NCI-H748 treated with DMSO at 0.1 percent for 48 hours (cell line): ENCODE data around the gene HLA-DPB1.

ENCODE experiments used
- DNase-seq: peaks from one replicate; lab custom pipeline; 2025; lab: John Stamatoyannopoulos, UW

HLA-DPB1 gene

GRCh38 chr6:33103776-33104175 lies 28.0 kb downstream of the HLA-DPB1 start:
- no peak for DNase-seq

GRCh38 chr6:33104887-33105286 lies 29.1 kb downstream of the HLA-DPB1 start:
- no peak for DNase-seq

DNA sequence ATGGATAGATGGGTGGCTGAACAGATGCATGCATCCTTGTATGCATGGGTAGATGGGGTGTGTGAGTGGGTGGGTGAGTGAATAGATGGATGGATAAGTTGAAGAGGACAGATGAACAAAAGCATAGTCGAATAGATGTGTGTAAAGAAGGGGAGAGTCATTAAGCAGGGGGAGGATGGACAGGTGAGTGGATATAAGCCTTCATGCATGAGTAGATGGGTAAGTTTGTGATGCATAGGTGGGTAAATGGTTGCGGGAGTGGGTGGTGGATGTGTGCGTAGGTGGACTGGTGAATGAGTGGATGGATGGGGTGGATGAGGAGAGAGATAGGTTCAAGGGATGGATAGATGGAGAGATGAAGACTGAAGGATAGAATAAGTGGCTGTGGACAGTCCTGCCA lies 29.6 kb downstream of the HLA-DPB1 start:
- DNase-seq, result no peak

DNA sequence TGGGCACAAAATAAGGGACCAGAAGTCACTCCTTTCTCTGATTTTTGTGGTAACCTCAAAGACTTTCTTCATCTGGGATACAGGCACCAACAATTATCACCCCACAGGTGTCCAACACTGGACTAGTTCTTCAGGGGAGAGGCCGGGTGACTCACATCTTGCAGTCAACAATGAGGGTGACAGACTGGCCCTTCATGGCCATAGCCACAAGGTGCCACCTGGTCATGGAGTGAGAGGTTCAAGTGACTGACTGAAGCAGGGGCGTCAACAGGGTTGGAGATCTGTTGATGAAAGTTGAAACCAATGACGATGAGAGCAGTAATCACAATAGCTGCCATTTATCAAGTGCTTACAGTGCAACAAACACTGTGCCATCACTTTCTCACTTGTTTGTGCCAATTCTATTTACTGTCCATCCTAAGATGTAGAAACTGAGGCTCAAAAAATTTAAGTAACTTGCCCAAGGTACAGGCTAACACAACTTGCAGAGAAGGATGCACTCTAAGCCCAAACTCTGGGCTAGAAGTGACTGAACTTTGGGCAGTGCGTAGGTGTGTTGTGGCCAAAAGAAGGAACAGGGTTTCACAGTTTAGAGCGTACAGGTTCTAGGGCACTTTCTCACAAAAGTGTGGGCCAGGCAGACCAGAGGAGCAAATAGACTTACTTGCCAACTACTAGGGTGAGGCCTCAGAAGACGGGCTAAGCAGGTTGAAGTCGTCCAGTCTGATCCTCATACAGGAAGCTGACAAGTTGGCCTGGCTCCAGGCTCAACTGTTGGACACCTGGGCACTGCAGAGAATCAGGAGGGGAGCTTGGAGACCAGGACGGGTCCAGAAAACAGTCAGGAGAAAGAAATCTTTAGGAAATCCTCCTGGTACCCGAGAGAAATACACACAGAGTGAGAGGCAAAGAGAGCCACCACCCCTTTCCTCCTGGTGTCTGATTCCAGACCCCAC lies 30.4 kb downstream of the HLA-DPB1 start:
- DNase-seq, result no peak

DNA sequence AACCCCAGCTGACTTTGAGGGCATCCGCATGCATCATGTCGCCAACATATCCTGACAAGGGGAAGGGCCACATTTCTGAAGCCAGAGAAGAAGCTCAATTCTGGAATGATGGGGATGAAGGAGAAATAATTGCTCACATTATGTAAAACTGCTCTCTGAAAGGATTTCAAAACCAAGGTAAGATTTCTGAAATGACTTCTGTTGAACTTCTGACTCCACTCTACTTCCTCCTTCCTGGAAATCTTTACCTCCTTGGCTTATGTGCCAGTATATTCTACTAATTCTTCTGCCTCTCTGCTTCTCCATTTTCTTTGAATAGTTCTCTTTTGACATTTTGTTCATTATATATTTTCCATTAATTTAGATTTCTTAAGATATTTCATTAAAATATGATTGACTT lies 31.9 kb downstream of the HLA-DPB1 start:
- DNase-seq, result no peak

GRCh38 chr6:33108307-33108706 lies 32.5 kb downstream of the HLA-DPB1 start:
- no peak for DNase-seq

DNA sequence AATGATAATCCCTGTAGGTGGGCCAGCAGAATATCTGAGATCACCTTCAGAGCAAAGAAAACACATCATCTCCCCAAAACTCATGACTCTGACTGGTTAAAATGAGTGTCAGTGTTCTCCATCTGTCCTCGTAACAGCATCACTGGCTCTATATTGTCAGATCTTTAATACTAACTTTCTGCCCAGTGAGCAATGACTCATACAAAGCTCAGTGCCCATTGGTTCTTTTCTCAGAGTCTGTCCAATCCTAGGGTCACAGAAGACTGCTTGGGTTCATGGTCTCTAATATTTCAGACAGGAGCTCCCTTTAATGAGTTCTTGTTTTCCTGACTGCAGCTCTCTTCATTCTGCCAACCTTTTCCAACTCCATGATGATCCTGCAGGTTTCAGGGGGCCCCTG lies 36.4 kb downstream of the HLA-DPB1 start:
- no peak for DNase-seq

DNA sequence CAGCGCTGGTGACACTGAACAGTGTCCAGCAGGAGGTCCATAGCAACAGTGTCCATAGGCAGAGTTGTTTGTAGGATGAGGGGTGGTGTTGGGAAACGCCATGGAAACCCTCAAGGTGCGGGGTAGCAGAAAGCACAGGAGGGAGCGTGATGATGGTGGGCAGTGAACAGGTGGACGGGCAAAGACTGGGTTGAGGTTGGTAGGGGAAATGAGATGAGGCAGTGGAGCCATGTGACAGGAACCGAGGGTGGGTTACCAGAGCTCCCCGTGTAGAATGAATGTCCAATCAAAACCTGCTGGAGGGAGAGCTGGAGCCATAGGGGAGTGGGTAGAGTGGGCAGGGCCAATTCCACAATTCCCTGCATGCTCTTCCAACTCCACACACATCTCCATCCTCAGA lies 38.0 kb downstream of the HLA-DPB1 start:
- DNase-seq, result no peak

- DNase-seq, result no peak
Observed at GRCh38 chr6:33114406-33114805, 38.6 kb downstream of the HLA-DPB1 start.

DNA sequence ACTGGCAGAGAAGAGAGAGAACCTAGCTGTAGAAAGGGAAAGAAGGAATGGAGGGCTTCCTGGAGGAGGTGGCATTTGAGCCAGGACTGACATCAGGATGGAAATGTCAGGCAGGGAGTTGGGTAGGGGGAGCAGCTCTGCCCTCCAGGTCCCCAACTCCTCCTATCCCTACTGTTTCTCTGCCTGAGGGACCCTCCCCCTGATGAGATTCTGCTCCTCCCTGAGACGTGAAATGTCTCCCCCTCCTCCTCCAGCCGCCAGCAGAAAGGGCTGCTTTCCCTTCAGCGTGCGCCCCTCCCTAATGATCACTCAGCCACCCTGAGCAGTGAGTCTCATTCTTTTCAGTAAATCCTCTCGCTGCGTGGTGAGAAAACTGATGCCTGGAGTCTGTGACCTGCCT lies 40.6 kb downstream of the HLA-DPB1 start:
- DNase-seq, result no peak

- no peak for DNase-seq
Observed at GRCh38 chr6:33116841-33117711, 41.3 kb downstream of the HLA-DPB1 start.

GRCh38 chr6:33117811-33118277 lies 42.1 kb downstream of the HLA-DPB1 start:
- DNase-seq, result no peak

DNA sequence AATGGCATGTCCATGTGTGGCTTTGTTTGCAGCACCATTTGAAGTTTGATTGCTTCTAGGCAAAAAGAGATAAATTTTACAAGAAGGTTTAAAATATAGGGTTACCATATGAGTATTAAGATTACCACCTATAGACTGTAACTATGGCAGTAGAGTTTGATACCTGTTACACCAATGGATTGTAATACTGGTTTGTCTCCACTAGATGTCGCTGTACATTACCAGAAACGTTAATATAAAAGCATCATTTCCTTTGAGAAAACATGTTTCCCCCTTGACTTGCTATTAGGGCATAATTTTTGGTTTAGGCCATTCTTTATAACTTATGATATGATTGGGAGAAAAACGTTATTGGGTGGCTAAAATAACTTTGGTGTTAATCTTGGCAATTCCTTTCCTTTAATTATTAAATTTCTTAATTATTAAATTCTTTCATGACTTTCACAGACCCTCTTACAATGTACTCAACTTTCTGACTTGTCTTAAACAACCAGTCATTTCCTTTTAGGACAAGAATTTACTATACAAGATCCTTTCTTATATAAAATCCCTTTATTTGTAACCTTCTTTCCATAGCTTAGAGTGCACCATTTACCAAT lies 42.8 kb downstream of the HLA-DPB1 start:
- DNase-seq, result peak; percentile 77

DNA sequence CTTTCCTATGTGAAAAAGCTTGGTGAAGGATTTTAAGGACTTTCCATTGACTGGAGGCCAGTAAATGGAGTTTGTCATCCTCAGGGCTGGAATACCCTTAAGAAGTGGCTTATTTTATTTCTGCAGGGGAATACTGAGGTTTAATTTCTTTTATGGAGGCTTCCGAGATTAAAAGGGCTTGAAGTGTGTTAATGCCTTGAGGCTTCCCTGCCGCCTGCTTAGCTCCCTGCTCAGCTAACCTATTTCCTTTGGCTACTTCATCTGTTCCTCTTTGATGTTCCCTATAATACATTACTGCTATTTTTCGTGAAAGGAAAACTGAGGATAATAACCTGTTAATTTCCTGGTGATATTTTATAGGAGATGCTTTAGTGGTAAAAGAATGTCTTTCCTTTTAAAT lies 44.2 kb downstream of the HLA-DPB1 start:
- DNase-seq, result no peak

DNA sequence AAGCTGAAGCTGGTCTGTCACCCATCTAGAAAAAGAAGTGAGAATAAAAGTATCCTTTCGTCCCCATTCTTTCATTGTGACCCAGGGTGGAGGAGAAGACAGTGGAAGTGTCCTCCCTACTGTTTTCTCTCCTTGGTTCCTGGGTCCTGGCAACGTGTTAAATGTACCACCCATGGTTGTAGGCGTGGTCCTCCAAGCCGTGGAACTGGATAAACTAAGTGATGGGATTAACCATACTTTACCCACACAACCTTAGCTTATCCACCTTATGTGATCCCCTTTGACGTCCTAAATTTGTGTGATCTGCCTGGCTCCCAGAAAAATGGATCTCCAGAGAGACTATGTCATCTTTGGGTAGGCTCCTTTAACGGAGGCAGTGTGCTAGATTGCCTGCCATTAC lies 47.4 kb downstream of the HLA-DPB1 start:
- no peak for DNase-seq

DNA sequence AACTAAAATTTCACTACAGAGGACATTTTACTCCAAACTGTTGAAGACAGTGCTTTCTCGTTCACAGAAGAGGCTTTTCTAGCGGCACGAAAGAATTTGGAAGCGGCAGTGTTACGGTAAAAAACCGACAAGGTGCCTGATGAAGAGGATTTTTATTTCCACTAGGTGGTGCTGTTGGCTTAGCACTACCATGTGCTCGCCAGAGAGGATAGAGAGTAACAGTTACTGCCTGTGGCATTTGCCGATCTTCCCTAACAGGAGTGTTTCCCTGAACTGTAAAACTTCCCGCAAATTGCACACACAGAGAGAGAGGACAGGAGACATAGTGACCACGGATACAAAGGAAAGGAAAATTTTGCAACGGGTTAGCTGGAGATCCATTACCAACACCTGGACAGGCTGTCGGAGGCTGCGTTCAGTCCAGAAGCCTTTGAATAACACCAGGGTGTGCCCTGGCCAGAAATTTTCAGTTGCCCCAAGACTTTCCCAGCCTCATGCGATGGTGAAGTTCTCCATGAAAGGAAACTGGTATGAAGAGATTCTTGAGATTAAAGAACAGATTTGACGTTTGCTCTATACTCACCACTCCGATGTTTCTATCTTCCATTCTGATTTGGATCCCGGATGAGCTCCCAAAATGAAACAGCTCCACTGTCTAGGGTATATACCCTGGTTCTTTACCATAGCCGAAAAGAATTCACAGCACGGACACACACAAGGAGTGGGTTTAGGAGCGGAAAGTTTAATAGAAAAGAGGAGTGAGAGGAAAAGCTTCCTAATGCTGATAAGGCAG lies 48.1 kb downstream of the HLA-DPB1 start:
- DNase-seq, result peak; percentile 79

GRCh38 chr6:33124525-33124901 lies 48.7 kb downstream of the HLA-DPB1 start:
- DNase-seq, result no peak

DNA sequence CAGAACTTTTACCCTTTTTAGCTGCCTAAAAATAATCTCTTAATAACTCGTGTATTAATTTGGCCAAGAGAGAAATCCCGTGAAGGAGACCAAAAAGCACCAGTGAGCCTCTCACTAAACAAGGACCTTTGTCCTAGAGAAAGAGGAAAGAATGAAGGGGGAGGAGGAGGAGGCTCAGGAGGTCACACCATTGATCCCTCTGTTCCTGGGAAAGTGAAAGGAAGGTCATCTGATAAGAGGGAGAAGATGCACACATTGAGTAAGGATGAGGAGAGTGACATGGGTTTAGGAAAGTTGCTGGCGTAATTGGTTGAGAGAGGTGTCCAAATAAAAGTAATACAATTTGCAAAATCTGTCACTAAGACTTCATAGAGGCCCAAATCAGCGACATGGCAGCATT lies 49.2 kb downstream of the HLA-DPB1 start:
- DNase-seq, result no peak

GRCh38 chr6:33126101-33126714 lies 50.4 kb downstream of the HLA-DPB1 start:
- DNase-seq, result peak; percentile 34

DNA sequence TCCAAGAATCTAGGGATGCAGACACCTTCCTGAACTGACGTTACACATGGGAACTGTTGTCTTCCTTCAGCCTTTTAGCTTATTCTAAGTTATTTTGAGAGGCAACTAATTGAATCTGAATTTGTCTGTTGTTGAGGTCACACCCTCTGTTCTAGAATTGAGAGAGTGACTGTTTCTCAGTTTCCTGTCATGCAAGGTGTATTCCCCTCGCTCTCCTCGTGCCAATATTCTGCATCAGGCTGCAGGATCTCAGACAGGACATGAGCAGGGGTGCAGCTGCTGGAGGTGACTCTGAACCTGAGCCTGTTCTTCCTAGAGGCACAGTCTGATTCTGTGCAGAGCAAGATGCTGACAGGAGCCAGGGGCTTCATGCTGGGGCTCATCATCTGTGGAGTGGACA lies 52.5 kb downstream of the HLA-DPB1 start:
- no peak for DNase-seq

DNA sequence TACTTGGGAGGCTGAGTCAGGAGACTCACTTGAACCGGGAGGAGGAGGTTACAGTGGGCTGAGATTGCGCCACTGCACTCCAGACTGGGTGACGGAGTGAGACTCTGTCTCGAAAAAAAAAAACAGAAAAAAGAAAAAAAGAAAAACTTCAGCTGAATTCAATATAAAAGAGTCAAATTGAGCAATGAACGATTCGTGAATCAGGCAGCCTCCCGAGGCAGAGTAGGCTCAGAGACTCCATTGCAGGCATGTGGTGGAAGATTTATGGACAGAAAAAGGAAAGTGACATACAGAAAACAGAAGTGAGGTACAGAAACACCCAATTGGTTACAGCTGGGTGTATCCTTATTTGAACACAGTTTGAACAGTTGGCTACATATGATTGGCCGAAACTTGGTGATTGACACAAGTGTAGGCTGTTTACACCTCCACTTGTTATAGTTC lies 56.3 kb downstream of the HLA-DPB1 start:
- DNase-seq, result no peak
